HepG2 (cell line): ENCODE results near the gene NAP1L4. TPM values are rescaled to one million over a fixed set of nuclear protein-coding genes. Genes with fewer than 3 reads are reported as not detected.

Experiments used
- ATAC-seq: fragments of 200-7000 bp; cut with Tn5 transposase; 3 replicates; pipeline ENCODE4 v1.9.1; 2020; ENCODE audit warnings: mild to moderate bottlenecking, moderate library complexity
- BruUV-seq: library from RNA; stranded (reverse); fragments of 400-500 nt; replicated peaks from 2 replicates; lab custom pipeline; 2021; lab: Mats Ljungman, UMichigan
- CTCF ChIA-PET: fragments of 300-600 bp; formaldehyde crosslinking; extraction: SDS; loops from one replicate; lab custom pipeline; 2021; ENCODE audit warnings: low total read pairs, inconsistent platforms, low intra/inter-chr PET ratio; lab: Yijun Ruan, JAX
- POLR2A ChIA-PET: fragments of 350-600 bp; sonication (Branson Sonifier 250); formaldehyde crosslinking; loops from one replicate; lab custom pipeline; 2020; ENCODE audit warnings: antibody characterized with exemption, inconsistent platforms; lab: Yijun Ruan, JAX
- DNase-seq: peaks from one replicate; pipeline ENCODE4 v3.0.0-alpha.2; 2015; ENCODE audit warnings: low spot score
- FAIRE-seq: peaks from 3 replicates; lab custom pipeline; 2011; peaks lifted over from hg19 to GRCh38; lab: Jason Lieb, UNC
- H2AFZ ChIP-seq: one replicate; pipeline ENCODE4 v1.6.1; 2011; ENCODE audit warnings: low read length, inconsistent platforms
- H3K27ac ChIP-seq: fragments of 300-600 bp; 3 replicates; pipeline ENCODE4 v1.8.0; 2011; ENCODE audit warnings: mixed run types, mild to moderate bottlenecking, mixed read lengths, low read length, inconsistent platforms; ENCODE audit not compliant: insufficient read depth; ENCODE audit errors: extremely low read length
- H3K27me3 ChIP-seq, 2 experiments: fragments of 200-600 bp in 1 of 2; 2 replicates in 1 of 2; 3 replicates in 1 of 2; pipeline versions ENCODE4 v1.6.0 to v1.8.0; 2011; ENCODE audit warnings: low read length in 2 of 2, mild to moderate bottlenecking in 2 of 2, moderate library complexity in 2 of 2, inconsistent platforms in 1 of 2; ENCODE audit not compliant: insufficient read depth in 2 of 2, control insufficient read depth in 1 of 2
- H3K36me3 ChIP-seq, 2 experiments: fragments of 200-600 bp in 1 of 2; replicated peaks in 1 of 2; 2 replicates in 1 of 2; 3 replicates in 1 of 2; pipeline versions ENCODE4 v1.5.1 to v1.8.0; 2011; ENCODE audit warnings: low read length in 2 of 2, inconsistent platforms in 1 of 2; ENCODE audit not compliant: insufficient read depth in 2 of 2, control insufficient read depth in 1 of 2
- H3K4me1 ChIP-seq: 2 replicates; pipeline ENCODE4 v1.5.1; 2012; ENCODE audit warnings: low read length, inconsistent platforms; ENCODE audit not compliant: insufficient read depth
- H3K4me2 ChIP-seq: 2 replicates; pipeline ENCODE4 v1.6.0; 2011; ENCODE audit warnings: low read depth, low read length, inconsistent platforms
- H3K4me3 ChIP-seq, 3 experiments: fragments of 200-600 bp in 1 of 3; sonication (generic), shearing (Covaris generic) in 1 of 3; replicated peaks in 1 of 3; 2 replicates each; pipeline ENCODE4 v1.5.1; 2011 to 2016; ENCODE audit warnings: low read length in 3 of 3, inconsistent platforms in 2 of 3, low read depth in 2 of 3, mild to moderate bottlenecking in 2 of 3, control low read depth in 1 of 3, mixed read lengths in 1 of 3; ENCODE audit not compliant: insufficient read depth in 1 of 3
- H3K79me2 ChIP-seq: one replicate; pipeline ENCODE4 v1.6.1; 2011; ENCODE audit warnings: low read length, inconsistent platforms; ENCODE audit not compliant: insufficient read depth
- H3K9ac ChIP-seq: 2 replicates; pipeline ENCODE4 v1.6.0; 2011; ENCODE audit warnings: mild to moderate bottlenecking, low read depth, low read length, inconsistent platforms; ENCODE audit not compliant: insufficient read depth
- H3K9me3 ChIP-seq: 2 replicates; pipeline ENCODE4 v1.5.1; 2012; ENCODE audit warnings: mild to moderate bottlenecking, low read length
- H4K20me1 ChIP-seq: 2 replicates; pipeline ENCODE4 v1.6.0; 2011; ENCODE audit warnings: inconsistent platforms, mild to moderate bottlenecking, low read length, moderate library complexity; ENCODE audit not compliant: insufficient read depth
- AHR ChIP-seq: IDR thresholded peaks from 2 replicates; pipeline ENCODE4 v1.6.1; 2018; ENCODE audit warnings: missing genetic modification reagents, missing compliant biosample characterization
- CCAR2 ChIP-seq: fragments of 200-400 bp; formaldehyde crosslinking; optimal IDR thresholded peaks from 2 replicates; pipeline ENCODE3; 2018; ENCODE audit warnings: low read depth, mild to moderate bottlenecking, low read length, moderate library complexity
- CEBPG ChIP-seq: IDR thresholded peaks from 2 replicates; pipeline ENCODE4 v1.6.1; 2016
- DZIP1 ChIP-seq: sonication (generic); formaldehyde crosslinking; IDR thresholded peaks from 2 replicates; pipeline ENCODE4 v1.5.0; 2020; ENCODE audit warnings: mild to moderate bottlenecking, missing genetic modification reagents
- ELF3 ChIP-seq: IDR thresholded peaks from 2 replicates; pipeline ENCODE4 v1.6.1; 2016; ENCODE audit warnings: missing genetic modification reagents, missing compliant biosample characterization
- FOXJ3 ChIP-seq: sonication (generic); formaldehyde crosslinking; IDR thresholded peaks from 2 replicates; pipeline ENCODE4 v1.4.0; 2020; ENCODE audit warnings: missing genetic modification reagents, mild to moderate bottlenecking, borderline replicate concordance
- HOXD1 ChIP-seq: sonication (generic); formaldehyde crosslinking; IDR thresholded peaks from 2 replicates; pipeline ENCODE4 v1.5.0; 2020; ENCODE audit warnings: missing genetic modification reagents
- PHF20 ChIP-seq: sonication (generic); formaldehyde crosslinking; IDR thresholded peaks from 2 replicates; pipeline ENCODE4 v1.5.0; 2020; ENCODE audit warnings: mild to moderate bottlenecking, missing genetic modification reagents
- REL ChIP-seq: sonication (generic); formaldehyde crosslinking; conservative IDR thresholded peaks from 2 replicates; pipeline ENCODE4 v1.8.0; 2022; ENCODE audit warnings: mild to moderate bottlenecking, missing genetic modification reagents, moderate library complexity
- RFXAP ChIP-seq: sonication (generic); formaldehyde crosslinking; IDR thresholded peaks from 2 replicates; pipeline ENCODE4 v1.4.0; 2020; ENCODE audit warnings: missing genetic modification reagents, borderline replicate concordance
- SRSF4 ChIP-seq: fragments of 200-400 bp; formaldehyde crosslinking; IDR thresholded peaks from one replicate; pipeline ENCODE4 v1.6.1; 2018; ENCODE audit warnings: mild to moderate bottlenecking, low read depth, low read length, moderate library complexity; ENCODE audit not compliant: poor library complexity, severe bottlenecking
- TOPORS ChIP-seq: sonication (generic); formaldehyde crosslinking; IDR thresholded peaks from 2 replicates; pipeline ENCODE4 v1.8.0; 2023; ENCODE audit warnings: mild to moderate bottlenecking, missing genetic modification reagents
- ZNF160 ChIP-seq: sonication (generic); formaldehyde crosslinking; IDR thresholded peaks from 2 replicates; pipeline ENCODE4 v1.8.0; 2022; ENCODE audit warnings: mild to moderate bottlenecking, inconsistent platforms, missing genetic modification reagents
- ZNF607 ChIP-seq: sonication (generic); formaldehyde crosslinking; IDR thresholded peaks from 2 replicates; pipeline ENCODE4 v1.5.1; 2020; ENCODE audit warnings: missing genetic modification reagents, mild to moderate bottlenecking, borderline replicate concordance
- WGBS: methylation state at CpG from one replicate; pipeline ENCODE4 v1.1.6; 2017; ENCODE audit warnings: low lambda C conversion rate; 5-methylcytosine and 5-hydroxymethylcytosine counted together
- in situ Hi-C: cut with HindIII; loops from 2 replicates; pipeline ENCODE4 v1.10.0; 2017; ENCODE audit warnings: low pct_unique_long_range_greater_than_20kb; ENCODE audit not compliant: extremely low pct_ligation_motif_present
- intact Hi-C: fragments of 100-400 bp; cut with micrococcal nuclease; formaldehyde crosslinking; loops from one replicate; pipeline ENCODE4 v1.10.0; 2022; ENCODE audit not compliant: unreplicated experiment
- polyA plus RNA-seq, 8 experiments: library from polyadenylated mRNA; depleted of rRNA in 3 of 8; stranded (reverse) in 7 of 8; unstranded in 1 of 8; fragments of >200 nt; fragmentation: Illumina TruSeq in 4 of 8; extraction: Trizol in 4 of 8; gene quantifications; 2 replicates each; pipeline versions ENCODE4 v1.2.1 to v1.2.3, GENCODE V29; 2011 to 2016; ENCODE audit warnings: low read depth in 4 of 8, missing spikeins in 1 of 8, mixed read lengths in 1 of 8; ENCODE audit not compliant: insufficient read depth in 1 of 8
- total RNA-seq, 5 experiments: library from RNA; depleted of rRNA; stranded (reverse); fragments of >200 nt; fragmentation: Illumina TruSeq; extraction: Trizol; gene quantifications; 2 replicates each; pipeline ENCODE4 v1.2.3, GENCODE V29; 2016; ENCODE audit warnings: low read depth in 1 of 5

Gene NAP1L4
- total and polyA plus RNA-seq, 2 of the 13 experiments (the other 11 are each of a cell fraction or from before 2014, with no cell fraction given), result 64.0 to 186 TPM

- no peak for TF ChIP-seq DZIP1 (CRISPR knock-in tag)
Observed at GRCh38 chr11:3028813-3029212, 36.7 kb upstream of the NAP1L4 start (continued).

- in situ Hi-C loops (no loop called here), intact Hi-C loops (no loop called here)
- H3K27ac ChIP-seq, result no peak overlapping the region
- H3K36me3 ChIP-seq, result peaks cover 16 to 58% of the 10 kb centered on the region in 2 experiments; a peak in 4 of 5 replicates
- no peaks in the 10 kb centered on the region for H3K27me3 ChIP-seq
- H3K4me2 ChIP-seq, result no peak overlapping the region
- H3K4me1 ChIP-seq, result peaks cover 4% of the 10 kb centered on the region
- H3K79me2 ChIP-seq, result no peaks in the 10 kb centered on the region
- TF ChIP-seq HOXD1 (no peak), CCAR2 (no peak), CEBPG (CRISPR knock-in tag) (no peak), FOXJ3 (CRISPR knock-in tag) (no peak), AHR (no peak), SRSF4 (no peak), ZNF607 (CRISPR knock-in tag) (no peak), ZNF160 (CRISPR knock-in tag) (no peak), RFXAP (CRISPR knock-in tag) (no peak), PHF20 (no peak), REL (CRISPR knock-in tag) (no peak), ELF3 (CRISPR knock-in tag) (no peak), TOPORS (CRISPR knock-in tag) (no peak)
- no peak for FAIRE-seq
- H3K9ac ChIP-seq, result no peak overlapping the region
- ChIA-PET POLR2A (no interaction called here), CTCF (no interaction called here)
- DNase-seq, result no peak
- no peak for ATAC-seq
- H3K9me3 ChIP-seq, result no peaks in the 10 kb centered on the region
- 84% methylated on average over 8 of the region's 8 CpGs for WGBS
- H2AFZ ChIP-seq, result no peak overlapping the region
- BruUV-seq, result no TSS peak
- no peak overlapping the region for H3K4me3 ChIP-seq
- no peaks in the 10 kb centered on the region; the same call in 1 of the 2 replicates for H4K20me1 ChIP-seq
Observed at GRCh38 chr11:3026803-3027202, 34.7 kb upstream of the NAP1L4 start.
